Measurements from ENCODE around the gene SRSF3.

DNA sequence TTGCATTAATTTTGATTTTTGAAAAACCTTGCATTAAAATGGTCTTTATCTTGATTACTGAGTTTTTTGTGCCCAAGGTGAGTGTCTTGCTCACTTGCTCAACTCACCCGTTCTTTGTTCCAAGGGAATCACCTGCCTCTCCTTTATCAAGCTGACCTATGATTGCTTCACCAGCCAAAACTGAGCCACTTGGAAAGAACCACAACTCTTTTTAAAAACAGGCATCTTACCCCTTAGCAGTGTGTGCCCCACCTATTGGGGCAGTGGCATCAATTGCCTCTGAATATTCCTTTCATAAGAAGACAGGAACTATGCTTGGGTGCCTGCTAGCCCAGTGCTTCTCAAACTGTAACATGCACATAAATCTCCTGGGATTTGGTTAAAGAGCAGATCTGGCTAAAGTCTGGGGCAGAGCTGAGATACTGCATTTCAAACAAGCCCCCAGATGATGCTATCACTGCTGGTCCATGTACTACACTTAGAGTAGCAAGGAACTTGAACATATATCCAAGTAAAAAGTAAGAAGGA is 43.6 kb upstream of the SRSF3 start:
- no peak for TF ChIP-seq POLR2AphosphoS5 (IDR thresholded peaks at IDR 0.05; ENCODE audit: low read depth, low read length)
- TF ChIP-seq, protein P1, sequence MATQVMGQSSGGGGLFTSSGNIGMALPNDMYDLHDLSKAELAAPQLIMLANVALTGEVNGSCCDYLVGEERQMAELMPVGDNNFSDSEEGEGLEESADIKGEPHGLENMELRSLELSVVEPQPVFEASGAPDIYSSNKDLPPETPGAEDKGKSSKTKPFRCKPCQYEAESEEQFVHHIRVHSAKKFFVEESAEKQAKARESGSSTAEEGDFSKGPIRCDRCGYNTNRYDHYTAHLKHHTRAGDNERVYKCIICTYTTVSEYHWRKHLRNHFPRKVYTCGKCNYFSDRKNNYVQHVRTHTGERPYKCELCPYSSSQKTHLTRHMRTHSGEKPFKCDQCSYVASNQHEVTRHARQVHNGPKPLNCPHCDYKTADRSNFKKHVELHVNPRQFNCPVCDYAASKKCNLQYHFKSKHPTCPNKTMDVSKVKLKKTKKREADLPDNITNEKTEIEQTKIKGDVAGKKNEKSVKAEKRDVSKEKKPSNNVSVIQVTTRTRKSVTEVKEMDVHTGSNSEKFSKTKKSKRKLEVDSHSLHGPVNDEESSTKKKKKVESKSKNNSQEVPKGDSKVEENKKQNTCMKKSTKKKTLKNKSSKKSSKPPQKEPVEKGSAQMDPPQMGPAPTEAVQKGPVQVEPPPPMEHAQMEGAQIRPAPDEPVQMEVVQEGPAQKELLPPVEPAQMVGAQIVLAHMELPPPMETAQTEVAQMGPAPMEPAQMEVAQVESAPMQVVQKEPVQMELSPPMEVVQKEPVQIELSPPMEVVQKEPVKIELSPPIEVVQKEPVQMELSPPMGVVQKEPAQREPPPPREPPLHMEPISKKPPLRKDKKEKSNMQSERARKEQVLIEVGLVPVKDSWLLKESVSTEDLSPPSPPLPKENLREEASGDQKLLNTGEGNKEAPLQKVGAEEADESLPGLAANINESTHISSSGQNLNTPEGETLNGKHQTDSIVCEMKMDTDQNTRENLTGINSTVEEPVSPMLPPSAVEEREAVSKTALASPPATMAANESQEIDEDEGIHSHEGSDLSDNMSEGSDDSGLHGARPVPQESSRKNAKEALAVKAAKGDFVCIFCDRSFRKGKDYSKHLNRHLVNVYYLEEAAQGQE (IDR thresholded peaks at IDR 0.05; ENCODE audit: insufficient read depth in 1 of 2, low read depth in 2 of 2, low read length in 2 of 2), result no peak
- TF ChIP-seq TAF1 (IDR thresholded peaks at IDR 0.05; ENCODE audit: borderline replicate concordance, insufficient read depth, low read length), result no peak
- TF ChIP-seq SIN3A (IDR thresholded peaks at IDR 0.05; ENCODE audit: borderline replicate concordance, insufficient read depth, low read length), result no peak

Measured in PFSK-1 (cell line).